Cerebellar cortex (tissue), 1 donor: Measurements from ENCODE around the gene C1orf21.

ENCODE experiments used
- DNase-seq: peaks from one replicate; pipeline ENCODE4 v3.0.0-alpha.2; 2015; ENCODE audit warnings: low spot score

The C1orf21 gene

DNA sequence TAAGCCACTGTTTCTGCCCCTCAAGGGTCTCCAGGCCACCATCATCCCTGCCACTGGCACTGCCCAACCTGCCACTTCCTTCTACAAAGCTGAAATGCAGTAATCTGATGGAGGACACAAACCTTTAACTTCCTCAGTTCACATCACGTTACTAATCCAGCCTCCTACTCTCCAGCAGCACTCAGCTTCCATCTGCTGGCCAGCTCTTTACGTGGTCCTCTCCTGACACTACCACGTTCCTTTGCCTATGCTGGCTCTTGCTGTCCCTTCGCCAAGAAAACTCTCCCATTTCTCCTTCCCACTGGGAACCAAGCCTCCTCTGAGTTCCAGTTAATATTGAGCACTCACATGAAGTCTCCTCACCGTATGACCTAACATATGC lies 243.8 kb downstream of the C1orf21 start:
- DNase-seq, result no peak

GRCh38 chr1:184632415-184633175 lies 245.8 kb downstream of the C1orf21 start:
- DNase-seq, result peak; percentile 59

GRCh38 chr1:184633785-184634184 lies 247.0 kb downstream of the C1orf21 start:
- no peak for DNase-seq

- no peak for DNase-seq
Observed at GRCh38 chr1:184634296-184634695, 247.5 kb downstream of the C1orf21 start.

DNA sequence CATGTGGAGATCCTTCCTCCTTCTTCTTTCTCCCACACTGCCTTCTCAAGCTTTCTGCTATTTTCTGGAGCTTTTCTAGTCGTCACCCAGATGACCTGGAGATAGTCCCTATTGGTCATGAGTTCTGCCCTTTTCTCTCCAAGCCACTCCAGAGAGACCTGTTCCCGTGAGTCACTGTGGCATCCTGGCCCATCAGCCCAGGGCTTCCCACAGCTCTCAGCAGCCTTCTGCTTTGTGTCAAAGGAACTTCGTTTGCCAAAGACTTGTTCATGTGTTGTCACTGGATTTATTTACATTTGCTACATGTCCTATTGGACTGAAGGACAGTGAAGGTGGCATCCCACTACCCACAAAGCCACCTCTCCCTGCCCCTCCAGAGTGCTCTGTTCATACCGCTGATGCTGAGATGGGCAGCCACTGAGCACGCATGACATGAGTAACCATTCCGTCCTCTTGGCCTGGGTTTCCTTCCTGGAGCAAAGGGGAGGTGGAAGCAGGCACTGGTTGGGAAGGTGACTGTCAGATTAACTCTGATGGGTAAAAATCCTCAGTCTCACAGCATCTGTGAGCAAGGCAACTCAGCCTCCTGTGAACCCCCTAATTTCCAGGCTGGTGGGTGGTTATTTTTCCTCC lies 248.6 kb downstream of the C1orf21 start:
- DNase-seq, result no peak

- no peak for DNase-seq
Observed at GRCh38 chr1:184635980-184636431, 249.2 kb downstream of the C1orf21 start.

- DNase-seq, result no peak
Observed at GRCh38 chr1:184637664-184638240, 250.9 kb downstream of the C1orf21 start.

- no peak for DNase-seq
Observed at GRCh38 chr1:184639205-184639604, 252.4 kb downstream of the C1orf21 start.

DNA sequence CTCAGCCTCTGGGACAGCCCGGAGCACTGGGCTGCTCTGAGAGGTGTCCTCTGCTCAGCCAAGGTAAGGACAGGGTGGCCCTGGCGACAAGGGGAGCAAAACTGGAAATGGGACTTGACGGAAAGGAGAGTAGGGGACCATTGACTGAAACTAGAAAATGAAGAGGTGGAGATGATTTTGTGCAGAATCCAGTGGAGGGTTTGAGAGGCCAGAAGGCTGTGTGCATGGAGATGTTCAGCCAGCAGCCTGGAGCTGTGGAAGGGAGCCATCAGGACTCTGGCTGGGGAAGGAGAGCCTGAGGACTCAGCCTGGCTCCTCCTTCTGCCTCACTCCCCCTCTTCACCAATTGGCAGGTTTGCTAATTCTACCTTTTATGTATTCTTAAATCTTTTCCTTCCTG lies 253.7 kb downstream of the C1orf21 start:
- DNase-seq, result no peak

DNA sequence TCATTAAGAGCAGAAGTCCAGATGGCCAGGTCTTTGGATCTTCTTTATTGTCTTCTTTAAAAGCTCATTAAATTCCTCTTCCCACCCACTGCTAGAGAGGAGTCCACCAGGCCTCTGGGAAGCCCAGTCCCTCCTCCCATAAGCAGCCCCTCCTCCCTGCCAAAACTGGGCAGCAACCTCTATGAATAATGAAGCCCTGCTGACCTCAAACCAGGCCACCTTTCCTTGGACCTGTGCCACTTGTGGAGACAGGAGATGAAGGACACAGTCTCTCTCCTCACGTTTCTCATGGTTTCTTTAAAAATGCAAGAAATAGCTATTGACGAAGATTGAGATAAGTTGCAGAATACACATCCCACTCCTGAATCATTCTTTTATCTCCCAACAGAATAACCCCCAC lies 255.1 kb downstream of the C1orf21 start:
- no peak for DNase-seq

DNA sequence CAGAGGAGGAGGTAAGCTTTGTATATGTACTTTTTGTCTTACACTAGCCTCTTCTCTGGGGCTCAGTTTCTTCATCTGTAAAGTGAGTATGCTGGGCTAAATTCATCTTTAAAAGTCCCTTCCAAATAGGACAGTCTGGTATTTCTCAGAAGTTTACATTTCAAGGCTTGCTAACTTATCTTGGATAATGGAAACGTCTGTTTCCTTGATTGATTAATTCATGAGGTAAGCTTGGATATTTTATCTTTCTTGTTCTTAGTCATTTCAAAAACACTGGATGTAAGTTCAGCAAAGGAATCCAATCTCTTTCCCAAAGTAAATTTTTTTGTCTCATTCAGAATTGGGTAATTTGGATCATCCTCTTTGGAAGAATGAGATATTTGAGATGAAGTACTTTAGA lies 256.8 kb downstream of the C1orf21 start:
- no peak for DNase-seq

DNA sequence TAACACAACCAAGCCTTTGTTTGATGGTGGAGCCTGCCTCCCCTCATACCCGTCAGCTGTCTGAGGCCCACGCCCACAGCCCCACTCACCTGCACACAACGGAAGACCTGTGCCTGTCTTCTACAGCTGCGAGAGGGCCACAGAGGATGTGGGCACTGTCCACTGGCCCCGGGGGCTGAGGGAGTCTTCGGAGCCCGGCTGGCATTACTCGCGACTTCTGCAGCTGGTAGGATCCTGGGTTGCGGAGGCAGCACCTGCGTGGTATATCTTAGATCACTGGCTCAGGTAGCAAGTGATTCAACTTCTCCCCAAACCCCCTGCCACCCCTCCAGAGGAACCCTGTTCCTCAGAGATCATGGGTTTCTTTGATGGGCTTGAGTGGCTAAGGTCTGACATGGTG lies 257.9 kb downstream of the C1orf21 start:
- no peak for DNase-seq

GRCh38 chr1:184646178-184646701 lies 259.4 kb downstream of the C1orf21 start:
- DNase-seq, result no peak

DNA sequence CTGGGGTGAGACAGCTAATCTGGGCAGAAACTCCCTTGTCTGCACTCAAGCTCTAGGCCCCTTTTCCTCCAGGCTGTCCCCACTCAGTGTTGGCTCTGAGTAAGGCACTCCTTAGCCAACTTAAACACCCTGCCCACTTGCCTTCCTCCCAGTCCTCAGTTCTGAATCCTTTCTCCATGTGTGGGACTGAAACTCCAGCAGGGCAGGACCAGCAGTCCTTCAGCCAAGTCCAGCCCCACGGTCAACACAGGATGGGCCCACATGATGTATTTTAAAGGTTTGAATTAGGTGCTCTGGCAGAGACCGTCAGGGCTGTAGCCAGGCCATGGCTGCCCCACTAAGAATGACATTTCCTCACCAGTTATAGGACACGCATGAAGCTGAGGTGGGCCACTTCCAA lies 260.0 kb downstream of the C1orf21 start:
- DNase-seq, result no peak

- DNase-seq, result no peak
Observed at GRCh38 chr1:184647471-184647870, 260.6 kb downstream of the C1orf21 start.

GRCh38 chr1:184648160-184648855 lies 261.5 kb downstream of the C1orf21 start:
- no peak for DNase-seq

- no peak for DNase-seq
Observed at GRCh38 chr1:184648856-184649201, 262.0 kb downstream of the C1orf21 start.

GRCh38 chr1:184649451-184649888 lies 262.6 kb downstream of the C1orf21 start:
- DNase-seq, result no peak

- DNase-seq, result no peak
Observed at GRCh38 chr1:184650177-184650866, 263.5 kb downstream of the C1orf21 start.

DNA sequence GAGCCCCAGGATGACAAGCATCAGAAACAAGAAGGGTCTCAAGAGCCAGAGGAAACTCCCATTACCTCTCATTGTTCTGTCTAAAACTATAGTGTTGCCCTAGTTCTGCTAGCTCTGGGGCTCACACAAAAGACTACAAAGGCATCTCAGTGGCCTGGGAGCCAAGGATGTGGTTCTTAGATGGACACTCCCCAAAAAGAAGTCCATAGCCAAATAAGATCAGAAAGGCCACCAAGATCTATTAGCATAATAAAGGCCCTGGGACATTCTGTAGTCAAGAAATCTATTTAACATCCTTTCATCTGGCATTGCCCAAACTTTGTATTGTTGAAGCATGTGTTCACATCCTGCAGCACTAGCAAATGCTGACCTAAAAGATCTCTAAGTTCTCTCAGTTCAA lies 268.4 kb downstream of the C1orf21 start:
- no peak for DNase-seq

- DNase-seq, result no peak
Observed at GRCh38 chr1:184656221-184656620, 269.4 kb downstream of the C1orf21 start.

GRCh38 chr1:184658055-184658454 lies 271.2 kb downstream of the C1orf21 start:
- DNase-seq, result no peak
